Ovary (tissue), 9 donors: ENCODE data around the gene TRPV4. TPM values are rescaled to one million over a fixed set of nuclear protein-coding genes. Genes with fewer than 3 reads are reported as not detected.
"Not testable (repeated sequence)": the region's sequence is repeated elsewhere in the genome, so short reads cannot be mapped to it uniquely, and the experiment has no call there.

Source experiments
- DNase-seq, 5 donors: peaks; one replicate each; pipeline ENCODE4 v3.0.0-alpha.2; 2019 to 2020
- H3K27ac ChIP-seq, 2 donors: fragments of 200-600 bp; one replicate each; pipeline versions ENCODE4 v1.5.1 to v1.8.0; 2019 to 2022
- H3K27me3 ChIP-seq: fragments of 200-600 bp; one replicate; pipeline ENCODE4 v1.8.0; 2022
- H3K36me3 ChIP-seq: fragments of 200-600 bp; sonication (generic); one replicate; pipeline ENCODE4 v1.5.1; 2019
- H3K4me1 ChIP-seq: one replicate; pipeline ENCODE4 v1.8.1; 2013; ENCODE audit warnings: mild to moderate bottlenecking, moderate library complexity; ENCODE audit not compliant: insufficient read depth
- H3K4me3 ChIP-seq: fragments of 200-600 bp; sonication (generic); one replicate; pipeline ENCODE4 v1.5.1; 2017
- H3K9me3 ChIP-seq, 2 donors: fragments of 200-600 bp in 1 of 2; sonication (generic) in 1 of 2; one replicate each; pipeline versions ENCODE4 v1.5.1 to v1.8.1; 2013 to 2019; ENCODE audit warnings: mild to moderate bottlenecking in 1 of 2, moderate library complexity in 1 of 2
- CTCF ChIP-seq, 3 donors: fragments of 450-650 bp in 2 of 3; fragments of 200-600 bp in 1 of 3; IDR thresholded peaks; one replicate each; pipeline versions ENCODE4 v1.5.1 to v1.8.0; 2016 to 2022; ENCODE audit warnings: antibody characterized with exemption in 3 of 3, mild to moderate bottlenecking in 1 of 3
- EP300 ChIP-seq: sonication (generic); formaldehyde crosslinking; IDR thresholded peaks from one replicate; pipeline ENCODE4 v1.6.1; 2017; ENCODE audit warnings: antibody characterized with exemption
- POLR2A ChIP-seq: fragments of 450-650 bp; IDR thresholded peaks from one replicate; pipeline ENCODE4 v1.6.1; 2017; ENCODE audit warnings: antibody characterized with exemption, mild to moderate bottlenecking, moderate library complexity
- WGBS, 3 donors: extraction: QIAGEN DNeasy Blood & Tissue Kit in 1 of 3; methylation state at CpG; one replicate each; pipeline versions ENCODE4 v1.1.5 to v1.1.7; 2013 to 2017; 5-methylcytosine and 5-hydroxymethylcytosine counted together
- intact Hi-C, 4 donors: fragments of 100-400 bp; cut with DNase I; formaldehyde crosslinking; loops; one replicate each; pipeline versions ENCODE4 v1.11.0 to v1.15.1; 2022 to 2023
- polyA plus RNA-seq, 2 donors: library from polyadenylated mRNA; stranded (reverse); fragments of 200-250 nt in 1 of 2; fragments of 350-450 nt in 1 of 2; fragmentation: Illumina TruSeq in 1 of 2; extraction: RNeasy Lipid Tissue Mini Kit (QIAGEN cat#74804) in 1 of 2; gene quantifications; one replicate each; pipeline ENCODE4 v1.2.3, GENCODE V29; 2013 to 2014
- total RNA-seq, 7 donors: library from RNA; depleted of rRNA in 2 of 7; stranded (reverse); fragments of >200 nt in 2 of 7; fragmentation: NEBNext Ultra II Directional in 3 of 7; extraction: Animal tissue kit (Norgen Biotek cat#: 25700) in 3 of 7; gene quantifications; one replicate each; pipeline versions ENCODE4 v1.1.0 to v1.2.4, GENCODE V29; 2016 to 2023
- donor health status: DM: no; HTN: no; CAD: no; lungs with moderate emphysema.
- donor health status: DM: no; HTN: no; CAD: no.
- donor health status: Bipolar disorder and iron deficiency.
- donor health status: DM: yes; HTN: yes; CAD: no.
- donor health status: DM: no; HTN: no; CAD: no.
- donor health status: DM: yes; HTN: yes; CAD: no.

TRPV4 gene
- total and polyA plus RNA-seq, 9 donors: 0.12 to 2.4 (median 0.49) TPM; not detected in 1

DNA sequence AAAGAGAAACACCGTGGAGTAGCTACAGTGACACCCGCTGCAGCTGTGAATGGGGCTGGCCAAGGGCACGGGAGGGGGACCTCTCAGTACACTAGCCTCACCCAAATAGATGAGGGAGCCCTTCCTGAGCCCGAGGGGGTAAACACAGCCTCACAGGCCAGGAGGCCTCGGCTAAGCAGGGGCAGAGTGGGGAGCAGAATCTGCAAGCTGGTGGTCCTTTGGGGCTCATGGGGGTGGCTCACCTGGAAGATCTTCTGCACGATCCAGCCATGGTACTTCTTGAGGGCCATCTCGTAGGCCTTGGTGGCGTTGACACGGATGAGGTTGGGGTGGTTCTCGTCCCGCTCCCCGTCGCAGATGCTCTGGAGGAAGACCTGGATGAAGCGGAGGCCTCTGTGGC, 22.2 kb upstream of the TRPV4 start:
- no peaks in the 10 kb centered on the region for H3K9me3 ChIP-seq
- TF ChIP-seq POLR2A (no peak), EP300 (no peak), CTCF (IDR thresholded peaks at IDR 0.05) (no peak)
- no peaks in the 10 kb centered on the region for H3K36me3 ChIP-seq
- H3K27me3 ChIP-seq: no peaks in the 10 kb centered on the region
- H3K4me1 ChIP-seq: no peaks in the 10 kb centered on the region
- no peak overlapping the region for H3K4me3 ChIP-seq
- 88 to 94% (median 88%) methylated on average over 14 of the region's 14 CpGs for WGBS, 3 donors
- no peak for DNase-seq
- intact Hi-C loops: no loop called here
- H3K27ac ChIP-seq: no peak overlapping the region

DNA sequence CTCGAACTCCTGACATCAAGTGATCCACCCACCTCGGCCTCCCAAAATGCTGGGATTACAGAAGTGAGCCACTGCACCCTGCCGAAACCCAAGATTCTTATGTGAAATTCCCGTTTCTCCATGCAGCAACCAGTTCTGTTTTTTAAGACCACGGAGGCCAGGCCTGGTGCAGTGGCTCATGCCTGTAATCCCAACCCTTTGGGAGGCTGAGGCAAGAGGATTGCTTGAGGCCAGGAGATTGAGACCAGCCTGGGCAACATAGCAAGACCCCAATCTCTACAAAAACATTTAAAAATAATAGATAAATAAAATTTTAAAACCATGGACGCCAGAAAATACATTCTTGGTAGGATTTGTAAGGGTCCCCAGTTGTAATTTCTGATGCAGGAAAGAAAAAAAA, 17.3 kb upstream of the TRPV4 start:
- H3K27me3 ChIP-seq, DNase-seq, H3K27ac ChIP-seq, H3K36me3 ChIP-seq, H3K9me3 ChIP-seq, intact Hi-C loops, H3K4me3 ChIP-seq, H3K4me1 ChIP-seq: not testable (repeated sequence)
- WGBS, 3 donors: 88 to 91% (median 89%) methylated on average over 6 of the region's 6 CpGs

- no peaks in the 10 kb centered on the region for H3K36me3 ChIP-seq
- H3K27me3 ChIP-seq: no peaks in the 10 kb centered on the region
- peaks cover 3% of the 10 kb centered on the region for H3K4me1 ChIP-seq
- H3K27ac ChIP-seq: no peak overlapping the region
- DNase-seq: no peak
- no peaks in the 10 kb centered on the region for H3K9me3 ChIP-seq
- no peak overlapping the region for H3K4me3 ChIP-seq
- TF ChIP-seq CTCF (IDR thresholded peaks at IDR 0.05) (no peak), EP300 (no peak), POLR2A (no peak)
- 47 to 51% (median 50%) methylated on average over 7 of the region's 7 CpGs for WGBS, 3 donors
- intact Hi-C loops: no loop called here
Observed at GRCh38 chr12:109847142-109847735, 14.0 kb upstream of the TRPV4 start.

DNA sequence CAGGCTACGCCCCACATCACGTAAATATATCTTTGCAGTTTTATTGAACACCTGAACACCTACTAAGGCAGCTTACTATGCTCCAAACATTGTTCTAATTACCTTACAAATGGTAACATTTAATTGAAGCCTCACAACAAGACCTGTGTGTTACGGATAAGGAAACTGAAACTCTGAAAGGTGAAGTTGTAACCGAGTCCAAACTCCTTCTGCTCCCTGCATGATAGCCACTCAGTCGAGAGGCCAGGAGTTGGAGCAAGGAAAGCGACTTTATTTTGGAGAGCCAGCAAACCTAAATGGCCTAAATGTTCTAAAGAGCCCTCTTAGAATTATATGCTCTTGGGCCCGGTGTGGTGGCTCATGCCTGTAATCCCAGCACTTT, 12.6 kb upstream of the TRPV4 start:
- Histone ChIP-seq H3K36me3 (no peaks in the 10 kb centered on the region), H3K9me3 (no peaks in the 10 kb centered on the region), H3K4me1 (peaks cover 3% of the 10 kb centered on the region), H3K4me3 (no peak overlapping the region), H3K27ac (no peak overlapping the region), H3K27me3 (no peaks in the 10 kb centered on the region)
- WGBS, 3 donors: 81 to 87% (median 83%) methylated on average over 7 of the region's 7 CpGs
- TF ChIP-seq POLR2A: no peak
- no peak for TF ChIP-seq CTCF (IDR thresholded peaks at IDR 0.05)
- TF ChIP-seq EP300: no peak
- DNase-seq: no peak
- intact Hi-C loops: no loop called here

GRCh38 chr12:109844983-109845823, 12.0 kb upstream of the TRPV4 start:
- no peak overlapping the region for H3K4me3 ChIP-seq
- no peak overlapping the region for H3K27ac ChIP-seq
- H3K27me3 ChIP-seq: no peaks in the 10 kb centered on the region
- intact Hi-C loops: no loop called here
- peaks cover 3% of the 10 kb centered on the region for H3K4me1 ChIP-seq
- H3K9me3 ChIP-seq: no peaks in the 10 kb centered on the region
- no peaks in the 10 kb centered on the region for H3K36me3 ChIP-seq
- WGBS, 3 donors: 9 to 11% (median 9%) methylated on average over 26 to 30 of the region's 30 CpGs
- no peak for TF ChIP-seq EP300
- peak; percentile 86 to 88 (median 87) for TF ChIP-seq CTCF (IDR thresholded peaks at IDR 0.05)
- DNase-seq: peak; percentile 73 to 92 (median 85)
